Testis (tissue), 3 donors: ENCODE results near the gene HEPACAM2. TPM values are rescaled to one million over a fixed set of nuclear protein-coding genes. Genes with fewer than 3 reads are reported as not detected.

Source experiments
- DNase-seq: peaks from one replicate; pipeline ENCODE4 v3.0.0-alpha.2; 2019
- H3K27ac ChIP-seq, 2 donors: fragments of 200-600 bp; sonication (generic); one replicate each; pipeline ENCODE4 v1.5.1; 2019
- H3K27me3 ChIP-seq: fragments of 200-600 bp; sonication (generic); one replicate; pipeline ENCODE4 v1.5.1; 2019
- H3K36me3 ChIP-seq: fragments of 200-600 bp; sonication (generic); one replicate; pipeline ENCODE4 v1.5.1; 2017; ENCODE audit warnings: low read depth; ENCODE audit errors: missing control alignments
- H3K4me1 ChIP-seq: fragments of 200-600 bp; sonication (generic); one replicate; pipeline ENCODE4 v1.5.1; 2019
- H3K4me3 ChIP-seq, 2 donors: fragments of 200-600 bp; sonication (generic); one replicate each; pipeline ENCODE4 v1.5.1; 2017 to 2019
- H3K9me3 ChIP-seq: fragments of 200-600 bp; sonication (generic); one replicate; pipeline ENCODE4 v1.5.1; 2017
- CTCF ChIP-seq, 3 experiments: fragments of 450-650 bp in 2 of 3; fragments of 200-600 bp in 1 of 3; sonication (generic) in 1 of 3; IDR thresholded peaks; one replicate each; pipeline ENCODE4 v1.5.1; 2016 to 2019; ENCODE audit warnings: antibody characterized with exemption in 3 of 3, mild to moderate bottlenecking in 2 of 3, moderate library complexity in 1 of 3
- POLR2A ChIP-seq: fragments of 450-650 bp; IDR thresholded peaks from one replicate; pipeline ENCODE4 v1.6.1; 2017; ENCODE audit warnings: antibody characterized with exemption, mild to moderate bottlenecking, moderate library complexity
- WGBS, 2 donors: methylation state at CpG; one replicate each; pipeline ENCODE4 v1.1.5; 2018; 5-methylcytosine and 5-hydroxymethylcytosine counted together
- intact Hi-C: fragments of 100-400 bp; cut with DNase I; formaldehyde crosslinking; loops from one replicate; pipeline ENCODE4 v1.15.1; 2023; ENCODE audit warnings: low total_unique reads
- polyA plus RNA-seq: library from polyadenylated mRNA; stranded (reverse); fragments of 350-450 nt; fragmentation: Illumina TruSeq; extraction: RNeasy Lipid Tissue Mini Kit (QIAGEN cat#74804); gene quantifications from one replicate; pipeline ENCODE4 v1.2.3, GENCODE V29; 2014; ENCODE audit warnings: low read depth, low replicate concordance; ENCODE audit not compliant: insufficient read depth
- total RNA-seq, 2 donors: library from RNA; depleted of rRNA; stranded (reverse); fragments of >200 nt; gene quantifications; one replicate each; pipeline ENCODE4 v1.2.3, GENCODE V29; 2016

Gene HEPACAM2
- total and polyA plus RNA-seq, 3 donors from 2014 or later = 2.4 to 4.6 (median 2.7) TPM

- intact Hi-C loops = no loop called here
- TF ChIP-seq POLR2A = no peak
- TF ChIP-seq CTCF (IDR thresholded peaks at IDR 0.05) = no peak
- Histone ChIP-seq H3K27ac (no peak overlapping the region), H3K9me3 (no peaks in the 10 kb centered on the region), H3K36me3 (no peaks in the 10 kb centered on the region), H3K27me3 (no peaks in the 10 kb centered on the region), H3K4me3 (no peak overlapping the region), H3K4me1 (peaks cover 3% of the 10 kb centered on the region)
- 75 to 79% methylated on average over 2 of the region's 2 CpGs for WGBS, 2 donors
- no peak for DNase-seq
Observed at GRCh38 chr7:93235541-93235940, 9.3 kb upstream of the HEPACAM2 start.

GRCh38 chr7:93232673-93233018 lies 6.4 kb upstream of the HEPACAM2 start:
- Histone ChIP-seq H3K9me3 (no peaks in the 10 kb centered on the region), H3K4me3 (peak overlapping the region; percentile 62 to 84), H3K27me3 (no peaks in the 10 kb centered on the region), H3K27ac (no peak overlapping the region), H3K36me3 (no peaks in the 10 kb centered on the region), H3K4me1 (peaks cover 3% of the 10 kb centered on the region)
- TF ChIP-seq CTCF (IDR thresholded peaks at IDR 0.05) (no peak), POLR2A (no peak)
- 1% methylated on average over 8 of the region's 8 CpGs for WGBS, 2 donors
- intact Hi-C loops = no loop called here
- DNase-seq = no peak

- H3K27me3 ChIP-seq = no peaks in the 10 kb centered on the region
- peaks cover 3% of the 10 kb centered on the region for H3K4me1 ChIP-seq
- DNase-seq = peak; percentile 99
- H3K9me3 ChIP-seq = no peaks in the 10 kb centered on the region
- peak within 1 kb of the TSS; percentile 62 to 84 for H3K4me3 ChIP-seq
- no peak within 1 kb of the TSS for H3K27ac ChIP-seq
- TF ChIP-seq POLR2A = no peak
- peak in 1 of 3 experiments; percentile 42 for TF ChIP-seq CTCF (IDR thresholded peaks at IDR 0.05)
- intact Hi-C loops = no loop called here
- 1% methylated on average over 30 to 40 of the region's 40 CpGs for WGBS, 2 donors
- H3K36me3 ChIP-seq = no peaks in the 10 kb centered on the region
Observed at GRCh38 chr7:93231799-93232672, 5.8 kb upstream of the HEPACAM2 start, which contains the start of gene VPS50. TSS of gene VPS50 (plus strand) at chr7:93232366. CDS start at chr7:93232468, 102 bp downstream.

- Histone ChIP-seq H3K4me3 (peak overlapping the region; percentile 62 to 84), H3K36me3 (no peaks in the 10 kb centered on the region), H3K4me1 (peaks cover 3% of the 10 kb centered on the region), H3K27me3 (no peaks in the 10 kb centered on the region), H3K9me3 (no peaks in the 10 kb centered on the region), H3K27ac (no peak overlapping the region)
- TF ChIP-seq POLR2A (no peak), CTCF (IDR thresholded peaks at IDR 0.05) (no peak)
- no peak for DNase-seq
- intact Hi-C loops = no loop called here
- WGBS, 2 donors = 38 to 49% methylated on average over 5 of the region's 5 CpGs
Observed at GRCh38 chr7:93231259-93231658, 5.0 kb upstream of the HEPACAM2 start.

GRCh38 chr7:93228302-93228701 lies 2.0 kb upstream of the HEPACAM2 start:
- TF ChIP-seq CTCF (IDR thresholded peaks at IDR 0.05) (peak; percentile 53 to 86 (median 59)), POLR2A (no peak)
- 9 to 11% methylated on average over 2 of the region's 2 CpGs for WGBS, 2 donors
- no peaks in the 10 kb centered on the region for H3K9me3 ChIP-seq
- H3K4me1 ChIP-seq = peaks cover 3% of the 10 kb centered on the region
- no peaks in the 10 kb centered on the region for H3K36me3 ChIP-seq
- H3K4me3 ChIP-seq = no peak overlapping the region
- no peak for DNase-seq
- no peaks in the 10 kb centered on the region for H3K27me3 ChIP-seq
- intact Hi-C loops = no loop called here
- H3K27ac ChIP-seq = no peak overlapping the region
